Fibroblast of villous mesenchyme (primary cell): ENCODE measurements around the gene MYPN. TPM values are rescaled to one million over a fixed set of nuclear protein-coding genes. Genes with fewer than 3 reads are reported as not detected.

ENCODE experiments used
- DNase-seq: peaks from one replicate; pipeline ENCODE4 v3.0.0-alpha.2; 2010; ENCODE audit warnings: low read depth
- H3K4me3 ChIP-seq: 2 replicates; pipeline ENCODE4 v1.5.1; 2011; ENCODE audit warnings: low read depth, mild to moderate bottlenecking, low read length
- total RNA-seq: library from RNA; depleted of rRNA; stranded (reverse); fragments of >200 nt; gene quantifications from 2 replicates; pipeline ENCODE4 v1.2.3, GENCODE V29; 2012
- TF ChIP-seq, protein P1 (sequence below): IDR thresholded peaks from 2 replicates; pipeline ENCODE4 v1.5.1; 2012; ENCODE audit warnings: low read depth, mild to moderate bottlenecking, low read length; ENCODE audit not compliant: insufficient read depth

The MYPN gene
- total RNA-seq, 1 donor, result 18.6 TPM

DNA sequence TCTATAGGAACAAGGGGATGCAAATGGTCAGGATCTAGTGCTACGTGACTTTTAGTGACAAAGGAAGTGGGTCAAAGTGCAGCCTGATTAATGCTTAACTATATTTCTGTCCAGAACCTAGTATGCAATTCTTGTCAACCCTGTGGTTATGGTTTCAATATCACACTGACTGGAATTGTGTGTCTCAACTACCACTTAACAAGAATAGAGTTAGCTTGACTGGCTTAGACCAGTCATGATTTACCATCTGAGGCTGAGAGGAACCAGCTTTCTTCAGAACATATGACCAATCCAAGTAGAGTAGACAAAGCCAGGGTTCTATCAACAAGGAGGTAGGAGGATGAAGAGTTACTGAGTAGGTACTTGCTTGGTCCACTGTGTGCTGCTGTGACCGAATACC lies 54.4 kb downstream of the MYPN start:
- TF ChIP-seq, protein P1, sequence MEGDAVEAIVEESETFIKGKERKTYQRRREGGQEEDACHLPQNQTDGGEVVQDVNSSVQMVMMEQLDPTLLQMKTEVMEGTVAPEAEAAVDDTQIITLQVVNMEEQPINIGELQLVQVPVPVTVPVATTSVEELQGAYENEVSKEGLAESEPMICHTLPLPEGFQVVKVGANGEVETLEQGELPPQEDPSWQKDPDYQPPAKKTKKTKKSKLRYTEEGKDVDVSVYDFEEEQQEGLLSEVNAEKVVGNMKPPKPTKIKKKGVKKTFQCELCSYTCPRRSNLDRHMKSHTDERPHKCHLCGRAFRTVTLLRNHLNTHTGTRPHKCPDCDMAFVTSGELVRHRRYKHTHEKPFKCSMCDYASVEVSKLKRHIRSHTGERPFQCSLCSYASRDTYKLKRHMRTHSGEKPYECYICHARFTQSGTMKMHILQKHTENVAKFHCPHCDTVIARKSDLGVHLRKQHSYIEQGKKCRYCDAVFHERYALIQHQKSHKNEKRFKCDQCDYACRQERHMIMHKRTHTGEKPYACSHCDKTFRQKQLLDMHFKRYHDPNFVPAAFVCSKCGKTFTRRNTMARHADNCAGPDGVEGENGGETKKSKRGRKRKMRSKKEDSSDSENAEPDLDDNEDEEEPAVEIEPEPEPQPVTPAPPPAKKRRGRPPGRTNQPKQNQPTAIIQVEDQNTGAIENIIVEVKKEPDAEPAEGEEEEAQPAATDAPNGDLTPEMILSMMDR, result no peak
- H3K4me3 ChIP-seq, result no peak overlapping the region
- DNase-seq, result no peak

DNA sequence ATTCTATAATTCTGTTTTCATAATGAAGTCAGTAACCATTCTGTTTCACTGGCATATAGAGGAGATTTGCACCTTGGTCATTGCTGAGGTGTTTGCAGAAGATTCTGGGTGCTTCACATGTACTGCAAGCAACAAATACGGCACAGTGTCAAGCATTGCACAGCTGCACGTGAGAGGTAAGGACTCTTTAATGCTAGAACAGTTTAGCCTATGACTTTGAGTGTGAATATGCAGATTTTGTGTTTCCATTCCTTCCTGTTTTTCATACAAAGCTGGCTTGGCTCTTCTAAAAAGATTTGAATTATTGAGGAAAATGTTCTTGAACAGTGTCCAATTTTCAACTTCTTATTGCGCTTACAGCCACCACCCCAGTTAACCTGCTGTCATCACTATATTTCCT lies 56.4 kb downstream of the MYPN start:
- no peak for DNase-seq
- TF ChIP-seq, protein P1, result no peak
- H3K4me3 ChIP-seq, result no peak overlapping the region

DNA sequence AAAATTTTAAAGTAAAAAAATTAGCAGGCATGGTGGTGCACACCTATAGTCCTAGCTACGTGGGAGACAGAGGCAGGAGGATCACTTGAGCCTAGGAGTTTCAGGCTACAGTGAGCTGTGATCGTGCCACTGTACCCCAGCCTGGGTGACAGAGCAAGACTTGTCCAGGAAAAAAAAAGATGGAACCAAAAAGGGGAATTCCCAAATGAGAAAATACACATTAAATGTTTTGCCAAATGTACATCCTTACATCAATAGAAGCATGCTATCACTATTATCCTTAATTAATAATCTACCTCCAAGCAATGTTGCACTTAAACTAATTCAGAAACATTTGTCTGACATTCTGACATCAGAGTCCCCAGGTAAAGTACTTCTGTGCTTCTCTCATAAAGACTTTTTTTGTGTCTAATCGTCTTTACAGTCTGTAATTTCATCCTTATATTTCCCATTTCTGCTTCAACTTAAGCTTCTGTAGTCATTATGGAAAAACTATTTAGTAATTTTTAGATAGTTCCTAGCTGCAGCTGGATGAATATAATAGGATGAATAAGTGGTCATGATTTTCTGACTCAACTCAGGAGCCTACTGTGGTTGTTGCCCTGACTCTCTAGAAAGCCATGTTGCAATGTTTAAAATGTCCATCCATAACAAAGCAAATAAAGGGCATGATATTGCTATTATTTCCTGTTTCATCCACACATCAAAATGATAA lies 57.7 kb downstream of the MYPN start:
- no peak overlapping the region for H3K4me3 ChIP-seq
- TF ChIP-seq, protein P1, result no peak
- no peak for DNase-seq

DNA sequence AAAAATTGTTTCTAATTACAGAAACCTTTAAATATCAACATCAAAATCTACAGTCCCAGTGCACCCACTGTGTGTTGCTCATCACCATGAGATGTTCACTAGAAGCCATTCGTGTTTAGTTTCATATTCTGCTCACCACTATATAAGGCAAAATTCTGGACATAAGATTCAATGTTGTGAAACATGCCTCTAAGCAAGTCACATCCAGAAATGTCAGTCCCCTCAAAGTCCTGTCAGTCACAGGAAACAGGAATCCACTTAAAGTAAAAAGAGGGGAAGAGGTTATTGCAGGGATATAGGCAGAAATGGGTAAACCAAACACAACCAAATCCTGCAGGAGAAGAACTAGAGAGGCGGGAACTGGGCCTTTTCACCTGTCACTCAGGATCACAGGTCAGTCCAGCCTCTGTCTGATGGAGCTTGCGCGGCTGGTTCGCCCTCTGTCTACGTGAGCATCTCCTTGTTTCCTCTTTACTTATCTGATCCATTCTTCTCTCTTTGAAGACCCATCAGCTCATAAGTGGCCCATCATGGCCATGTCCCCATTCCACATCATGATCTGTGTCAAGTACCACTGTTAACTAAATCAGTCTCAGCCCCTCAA lies 58.4 kb downstream of the MYPN start:
- H3K4me3 ChIP-seq, result no peak overlapping the region
- TF ChIP-seq, protein P1, result no peak
- no peak for DNase-seq

DNA sequence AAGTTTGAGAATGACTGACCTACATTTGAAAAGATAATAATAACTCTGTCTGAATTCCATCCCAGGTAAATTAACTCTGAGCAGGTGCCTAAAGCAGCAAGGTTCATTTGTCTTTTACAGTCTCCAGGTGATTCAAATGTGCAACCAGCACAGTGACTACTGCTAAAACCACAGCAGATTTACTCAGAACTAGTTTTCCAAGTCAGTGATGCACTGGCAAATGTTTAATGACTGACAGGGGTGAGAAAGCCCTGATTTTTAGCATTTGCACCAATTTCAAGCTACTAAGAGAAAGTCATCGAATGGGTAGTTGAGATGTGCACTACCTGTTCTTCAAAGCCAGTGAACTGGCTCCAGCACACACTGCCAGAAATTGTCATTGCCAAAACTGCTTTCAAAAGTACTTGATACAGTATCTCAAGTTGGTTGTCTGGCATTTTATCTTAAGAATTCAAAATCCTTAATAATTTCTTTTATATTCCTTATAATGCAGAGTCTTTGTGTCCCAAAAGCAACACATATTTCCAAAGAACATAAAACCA lies 62.3 kb downstream of the MYPN start:
- H3K4me3 ChIP-seq, result no peak overlapping the region
- no peak for DNase-seq
- TF ChIP-seq, protein P1, result no peak

DNA sequence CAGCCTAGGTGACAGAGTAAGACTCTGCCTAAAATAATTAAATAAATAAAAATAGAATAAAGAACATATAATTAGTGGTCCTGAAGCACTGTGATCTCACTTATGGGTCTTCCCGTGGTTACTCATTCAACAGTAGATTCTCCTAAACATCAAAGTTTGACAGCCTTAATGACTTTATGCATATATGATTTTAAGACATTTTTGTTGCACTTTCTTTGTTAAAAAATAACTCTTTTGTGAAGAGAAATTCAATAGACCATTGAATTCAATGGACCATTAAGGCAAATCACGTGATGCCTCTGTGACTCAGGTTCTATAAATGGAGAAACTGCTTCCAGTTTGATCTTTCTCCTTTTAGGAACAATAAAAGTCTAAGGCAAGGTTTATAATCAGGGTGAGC lies 63.0 kb downstream of the MYPN start:
- no peak overlapping the region for H3K4me3 ChIP-seq
- no peak for DNase-seq
- TF ChIP-seq, protein P1, result no peak
